K562 (cell line): Measurements from ENCODE around the gene RAB3GAP2. TPM values are rescaled to one million over a fixed set of nuclear protein-coding genes. Genes with fewer than 3 reads are reported as not detected.

Source experiments
- CBX1 ChIP-seq: sonication (generic); IDR thresholded peaks from 2 replicates; pipeline ENCODE4 v1.6.1; 2016; ENCODE audit warnings: antibody characterized with exemption, low read depth, mild to moderate bottlenecking
- polyA plus RNA-seq, 8 experiments: library from polyadenylated mRNA; depleted of rRNA in 4 of 8; stranded (reverse) in 5 of 8; unstranded in 3 of 8; fragments of >200 nt; fragmentation: Nextera tagmentation in 2 of 8; fragmentation: Illumina TruSeq in 1 of 8; extraction: Ambion mirVana in 2 of 8; extraction: Trizol in 1 of 8; gene quantifications; 2 replicates each; pipeline versions ENCODE4 v1.2.1 to v1.2.3, GENCODE V29; 2011 to 2014; ENCODE audit warnings: inconsistent platforms in 1 of 8, missing spikeins in 1 of 8
- total RNA-seq, 7 experiments: library from RNA; depleted of rRNA in 6 of 7; stranded (reverse); fragments of >200 nt in 6 of 7; fragmentation: Illumina TruSeq in 2 of 7; extraction: Trizol in 2 of 7; gene quantifications; 2 replicates each; pipeline versions ENCODE4 v1.2.1 to v1.2.3, GENCODE V29; 2011 to 2021; ENCODE audit warnings: low replicate concordance in 1 of 7
- TF ChIP-seq, protein P1 (sequence below): fragments of 450-650 bp; IDR thresholded peaks from 2 replicates; pipeline ENCODE4 v1.6.1; 2016; ENCODE audit warnings: mild to moderate bottlenecking, moderate library complexity
- TF ChIP-seq, protein P2 (sequence below): fragments of 450-650 bp; IDR thresholded peaks from 2 replicates; pipeline ENCODE4 v1.6.1; 2017; ENCODE audit warnings: antibody characterized with exemption, mild to moderate bottlenecking

Gene RAB3GAP2
- total and polyA plus RNA-seq, 9 of the 15 experiments (the other 6 are each of a cell fraction or from before 2014, with no cell fraction given), result 14.1 to 69.1 (median 32.2) TPM

- TF ChIP-seq, protein P1, sequence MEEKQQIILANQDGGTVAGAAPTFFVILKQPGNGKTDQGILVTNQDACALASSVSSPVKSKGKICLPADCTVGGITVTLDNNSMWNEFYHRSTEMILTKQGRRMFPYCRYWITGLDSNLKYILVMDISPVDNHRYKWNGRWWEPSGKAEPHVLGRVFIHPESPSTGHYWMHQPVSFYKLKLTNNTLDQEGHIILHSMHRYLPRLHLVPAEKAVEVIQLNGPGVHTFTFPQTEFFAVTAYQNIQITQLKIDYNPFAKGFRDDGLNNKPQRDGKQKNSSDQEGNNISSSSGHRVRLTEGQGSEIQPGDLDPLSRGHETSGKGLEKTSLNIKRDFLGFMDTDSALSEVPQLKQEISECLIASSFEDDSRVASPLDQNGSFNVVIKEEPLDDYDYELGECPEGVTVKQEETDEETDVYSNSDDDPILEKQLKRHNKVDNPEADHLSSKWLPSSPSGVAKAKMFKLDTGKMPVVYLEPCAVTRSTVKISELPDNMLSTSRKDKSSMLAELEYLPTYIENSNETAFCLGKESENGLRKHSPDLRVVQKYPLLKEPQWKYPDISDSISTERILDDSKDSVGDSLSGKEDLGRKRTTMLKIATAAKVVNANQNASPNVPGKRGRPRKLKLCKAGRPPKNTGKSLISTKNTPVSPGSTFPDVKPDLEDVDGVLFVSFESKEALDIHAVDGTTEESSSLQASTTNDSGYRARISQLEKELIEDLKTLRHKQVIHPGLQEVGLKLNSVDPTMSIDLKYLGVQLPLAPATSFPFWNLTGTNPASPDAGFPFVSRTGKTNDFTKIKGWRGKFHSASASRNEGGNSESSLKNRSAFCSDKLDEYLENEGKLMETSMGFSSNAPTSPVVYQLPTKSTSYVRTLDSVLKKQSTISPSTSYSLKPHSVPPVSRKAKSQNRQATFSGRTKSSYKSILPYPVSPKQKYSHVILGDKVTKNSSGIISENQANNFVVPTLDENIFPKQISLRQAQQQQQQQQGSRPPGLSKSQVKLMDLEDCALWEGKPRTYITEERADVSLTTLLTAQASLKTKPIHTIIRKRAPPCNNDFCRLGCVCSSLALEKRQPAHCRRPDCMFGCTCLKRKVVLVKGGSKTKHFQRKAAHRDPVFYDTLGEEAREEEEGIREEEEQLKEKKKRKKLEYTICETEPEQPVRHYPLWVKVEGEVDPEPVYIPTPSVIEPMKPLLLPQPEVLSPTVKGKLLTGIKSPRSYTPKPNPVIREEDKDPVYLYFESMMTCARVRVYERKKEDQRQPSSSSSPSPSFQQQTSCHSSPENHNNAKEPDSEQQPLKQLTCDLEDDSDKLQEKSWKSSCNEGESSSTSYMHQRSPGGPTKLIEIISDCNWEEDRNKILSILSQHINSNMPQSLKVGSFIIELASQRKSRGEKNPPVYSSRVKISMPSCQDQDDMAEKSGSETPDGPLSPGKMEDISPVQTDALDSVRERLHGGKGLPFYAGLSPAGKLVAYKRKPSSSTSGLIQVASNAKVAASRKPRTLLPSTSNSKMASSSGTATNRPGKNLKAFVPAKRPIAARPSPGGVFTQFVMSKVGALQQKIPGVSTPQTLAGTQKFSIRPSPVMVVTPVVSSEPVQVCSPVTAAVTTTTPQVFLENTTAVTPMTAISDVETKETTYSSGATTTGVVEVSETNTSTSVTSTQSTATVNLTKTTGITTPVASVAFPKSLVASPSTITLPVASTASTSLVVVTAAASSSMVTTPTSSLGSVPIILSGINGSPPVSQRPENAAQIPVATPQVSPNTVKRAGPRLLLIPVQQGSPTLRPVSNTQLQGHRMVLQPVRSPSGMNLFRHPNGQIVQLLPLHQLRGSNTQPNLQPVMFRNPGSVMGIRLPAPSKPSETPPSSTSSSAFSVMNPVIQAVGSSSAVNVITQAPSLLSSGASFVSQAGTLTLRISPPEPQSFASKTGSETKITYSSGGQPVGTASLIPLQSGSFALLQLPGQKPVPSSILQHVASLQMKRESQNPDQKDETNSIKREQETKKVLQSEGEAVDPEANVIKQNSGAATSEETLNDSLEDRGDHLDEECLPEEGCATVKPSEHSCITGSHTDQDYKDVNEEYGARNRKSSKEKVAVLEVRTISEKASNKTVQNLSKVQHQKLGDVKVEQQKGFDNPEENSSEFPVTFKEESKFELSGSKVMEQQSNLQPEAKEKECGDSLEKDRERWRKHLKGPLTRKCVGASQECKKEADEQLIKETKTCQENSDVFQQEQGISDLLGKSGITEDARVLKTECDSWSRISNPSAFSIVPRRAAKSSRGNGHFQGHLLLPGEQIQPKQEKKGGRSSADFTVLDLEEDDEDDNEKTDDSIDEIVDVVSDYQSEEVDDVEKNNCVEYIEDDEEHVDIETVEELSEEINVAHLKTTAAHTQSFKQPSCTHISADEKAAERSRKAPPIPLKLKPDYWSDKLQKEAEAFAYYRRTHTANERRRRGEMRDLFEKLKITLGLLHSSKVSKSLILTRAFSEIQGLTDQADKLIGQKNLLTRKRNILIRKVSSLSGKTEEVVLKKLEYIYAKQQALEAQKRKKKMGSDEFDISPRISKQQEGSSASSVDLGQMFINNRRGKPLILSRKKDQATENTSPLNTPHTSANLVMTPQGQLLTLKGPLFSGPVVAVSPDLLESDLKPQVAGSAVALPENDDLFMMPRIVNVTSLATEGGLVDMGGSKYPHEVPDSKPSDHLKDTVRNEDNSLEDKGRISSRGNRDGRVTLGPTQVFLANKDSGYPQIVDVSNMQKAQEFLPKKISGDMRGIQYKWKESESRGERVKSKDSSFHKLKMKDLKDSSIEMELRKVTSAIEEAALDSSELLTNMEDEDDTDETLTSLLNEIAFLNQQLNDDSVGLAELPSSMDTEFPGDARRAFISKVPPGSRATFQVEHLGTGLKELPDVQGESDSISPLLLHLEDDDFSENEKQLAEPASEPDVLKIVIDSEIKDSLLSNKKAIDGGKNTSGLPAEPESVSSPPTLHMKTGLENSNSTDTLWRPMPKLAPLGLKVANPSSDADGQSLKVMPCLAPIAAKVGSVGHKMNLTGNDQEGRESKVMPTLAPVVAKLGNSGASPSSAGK, result peak; percentile 76
- TF ChIP-seq, protein P2, sequence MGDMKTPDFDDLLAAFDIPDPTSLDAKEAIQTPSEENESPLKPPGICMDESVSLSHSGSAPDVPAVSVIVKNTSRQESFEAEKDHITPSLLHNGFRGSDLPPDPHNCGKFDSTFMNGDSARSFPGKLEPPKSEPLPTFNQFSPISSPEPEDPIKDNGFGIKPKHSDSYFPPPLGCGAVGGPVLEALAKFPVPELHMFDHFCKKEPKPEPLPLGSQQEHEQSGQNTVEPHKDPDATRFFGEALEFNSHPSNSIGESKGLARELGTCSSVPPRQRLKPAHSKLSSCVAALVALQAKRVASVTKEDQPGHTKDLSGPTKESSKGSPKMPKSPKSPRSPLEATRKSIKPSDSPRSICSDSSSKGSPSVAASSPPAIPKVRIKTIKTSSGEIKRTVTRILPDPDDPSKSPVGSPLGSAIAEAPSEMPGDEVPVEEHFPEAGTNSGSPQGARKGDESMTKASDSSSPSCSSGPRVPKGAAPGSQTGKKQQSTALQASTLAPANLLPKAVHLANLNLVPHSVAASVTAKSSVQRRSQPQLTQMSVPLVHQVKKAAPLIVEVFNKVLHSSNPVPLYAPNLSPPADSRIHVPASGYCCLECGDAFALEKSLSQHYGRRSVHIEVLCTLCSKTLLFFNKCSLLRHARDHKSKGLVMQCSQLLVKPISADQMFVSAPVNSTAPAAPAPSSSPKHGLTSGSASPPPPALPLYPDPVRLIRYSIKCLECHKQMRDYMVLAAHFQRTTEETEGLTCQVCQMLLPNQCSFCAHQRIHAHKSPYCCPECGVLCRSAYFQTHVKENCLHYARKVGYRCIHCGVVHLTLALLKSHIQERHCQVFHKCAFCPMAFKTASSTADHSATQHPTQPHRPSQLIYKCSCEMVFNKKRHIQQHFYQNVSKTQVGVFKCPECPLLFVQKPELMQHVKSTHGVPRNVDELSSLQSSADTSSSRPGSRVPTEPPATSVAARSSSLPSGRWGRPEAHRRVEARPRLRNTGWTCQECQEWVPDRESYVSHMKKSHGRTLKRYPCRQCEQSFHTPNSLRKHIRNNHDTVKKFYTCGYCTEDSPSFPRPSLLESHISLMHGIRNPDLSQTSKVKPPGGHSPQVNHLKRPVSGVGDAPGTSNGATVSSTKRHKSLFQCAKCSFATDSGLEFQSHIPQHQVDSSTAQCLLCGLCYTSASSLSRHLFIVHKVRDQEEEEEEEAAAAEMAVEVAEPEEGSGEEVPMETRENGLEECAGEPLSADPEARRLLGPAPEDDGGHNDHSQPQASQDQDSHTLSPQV, result no peak
- TF ChIP-seq CBX1, result no peak
These were observed 14.9 kb upstream of the RAB3GAP2 start (continued) for GRCh38 chr1:220287129-220287528.
